Calu3 (cell line): Measurements from ENCODE around the gene DTX3L. TPM values are rescaled to one million over a fixed set of nuclear protein-coding genes. Genes with fewer than 3 reads are reported as not detected.

Experiments used
- BruUV-seq: library from RNA; stranded (reverse); fragments of 400-500 nt; replicated peaks from 2 replicates; lab custom pipeline; 2021; lab: Mats Ljungman, UMichigan
- CTCF ChIA-PET: fragments of 300-600 bp; sonication (Branson Sonifier 250); formaldehyde crosslinking; loops from one replicate; lab custom pipeline; 2022; ENCODE audit warnings: antibody characterized with exemption; lab: Charles Lee
- DNase-seq: peaks from one replicate; pipeline ENCODE4 v3.0.0; 2022
- H3K27ac Mint-ChIP-seq: one replicate; pipeline ENCODE4 v1.8.0; 2022; ENCODE audit warnings: mixed read lengths; ENCODE audit not compliant: unreplicated experiment
- H3K27me3 Mint-ChIP-seq: one replicate; pipeline ENCODE4 v1.8.0; 2022; ENCODE audit warnings: mixed read lengths; ENCODE audit not compliant: unreplicated experiment
- H3K36me3 Mint-ChIP-seq: one replicate; pipeline ENCODE4 v1.8.0; 2022; ENCODE audit warnings: mild to moderate bottlenecking, moderate library complexity, mixed read lengths; ENCODE audit not compliant: insufficient read depth, unreplicated experiment
- H3K4me1 Mint-ChIP-seq: one replicate; pipeline ENCODE4 v1.8.0; 2022; ENCODE audit warnings: mild to moderate bottlenecking, low read depth, mixed read lengths; ENCODE audit not compliant: unreplicated experiment
- H3K4me3 Mint-ChIP-seq: one replicate; pipeline ENCODE4 v1.8.0; 2022; ENCODE audit warnings: mild to moderate bottlenecking, low read depth, moderate library complexity, mixed read lengths; ENCODE audit not compliant: unreplicated experiment
- H3K9me3 Mint-ChIP-seq: one replicate; pipeline ENCODE4 v1.8.0; 2022; ENCODE audit warnings: low read depth, mixed read lengths; ENCODE audit not compliant: unreplicated experiment
- CTCF ChIP-seq: fragments of 200-600 bp; IDR thresholded peaks from one replicate; pipeline ENCODE4 v1.8.0; 2022; ENCODE audit warnings: antibody characterized with exemption; ENCODE audit not compliant: unreplicated experiment
- intact Hi-C: fragments of 100-400 bp; cut with micrococcal nuclease; formaldehyde crosslinking; loops from one replicate; pipeline ENCODE4 v1.10.0; 2022; ENCODE audit not compliant: unreplicated experiment
- total RNA-seq: library from RNA; stranded (reverse); gene quantifications from 2 replicates; pipeline ENCODE4 v1.2.3, GENCODE V29; 2022

DTX3L gene
- total RNA-seq, 1 experiment from 2014 or later = 73.9 TPM

GRCh38 chr3:122602011-122602710 is 38.0 kb downstream of the DTX3L start:
- CTCF ChIA-PET = no interaction called here
- no peaks in the 10 kb centered on the region for H3K9me3 Mint-ChIP-seq
- TF ChIP-seq CTCF = no peak
- H3K27ac Mint-ChIP-seq = no peak overlapping the region
- no peaks in the 10 kb centered on the region for H3K36me3 Mint-ChIP-seq
- no peak overlapping the region for H3K4me3 Mint-ChIP-seq
- intact Hi-C loops = no loop called here
- no peak for DNase-seq
- BruUV-seq = no TSS peak
- no peaks in the 10 kb centered on the region for H3K27me3 Mint-ChIP-seq
- no peaks in the 10 kb centered on the region for H3K4me1 Mint-ChIP-seq

GRCh38 chr3:122603056-122603455 is 38.9 kb downstream of the DTX3L start:
- BruUV-seq = no TSS peak
- CTCF ChIA-PET = no interaction called here
- no peak for TF ChIP-seq CTCF
- intact Hi-C loops = no loop called here
- H3K4me1 Mint-ChIP-seq = peaks cover 8% of the 10 kb centered on the region
- H3K36me3 Mint-ChIP-seq = no peaks in the 10 kb centered on the region
- no peaks in the 10 kb centered on the region for H3K9me3 Mint-ChIP-seq
- no peak for DNase-seq
- H3K27me3 Mint-ChIP-seq = no peaks in the 10 kb centered on the region
- H3K4me3 Mint-ChIP-seq = no peak overlapping the region
- H3K27ac Mint-ChIP-seq = no peak overlapping the region

GRCh38 chr3:122606330-122606729 is 42.2 kb downstream of the DTX3L start:
- DNase-seq = no peak
- no peaks in the 10 kb centered on the region for H3K27me3 Mint-ChIP-seq
- TF ChIP-seq CTCF = no peak
- H3K27ac Mint-ChIP-seq = no peak overlapping the region
- intact Hi-C loops = no loop called here
- peaks cover 18% of the 10 kb centered on the region for H3K4me1 Mint-ChIP-seq
- no peaks in the 10 kb centered on the region for H3K9me3 Mint-ChIP-seq
- CTCF ChIA-PET = no interaction called here
- H3K4me3 Mint-ChIP-seq = no peak overlapping the region
- H3K36me3 Mint-ChIP-seq = no peaks in the 10 kb centered on the region
- BruUV-seq = no TSS peak

- Mint-ChIP-seq H3K4me3 (no peak overlapping the region), H3K27ac (no peak overlapping the region), H3K4me1 (peaks cover 18% of the 10 kb centered on the region), H3K36me3 (no peaks in the 10 kb centered on the region), H3K9me3 (no peaks in the 10 kb centered on the region), H3K27me3 (no peaks in the 10 kb centered on the region)
- TF ChIP-seq CTCF = no peak
- no peak for DNase-seq
- CTCF ChIA-PET = no interaction called here
- intact Hi-C loops = no loop called here
- BruUV-seq = no TSS peak
These were observed 44.8 kb downstream of the DTX3L start for GRCh38 chr3:122608916-122609315.
